Neuronal stem cell (in vitro differentiated cells): Measurements from ENCODE around the gene CCDC34.

Experiments used
- DNase-seq: peaks from one replicate; pipeline ENCODE4 v3.0.0-alpha.2; 2013; ENCODE audit warnings: low spot score
- H2AFZ ChIP-seq: one replicate; pipeline ENCODE4 v1.6.1; 2013; ENCODE audit warnings: mild to moderate bottlenecking, low read length, inconsistent platforms
- H2AK5ac ChIP-seq: 2 replicates; pipeline ENCODE4 v1.6.1; 2013; ENCODE audit warnings: low read depth, mild to moderate bottlenecking, inconsistent platforms, low read length, moderate library complexity, mixed read lengths
- H2BK120ac ChIP-seq: 2 replicates; pipeline ENCODE4 v1.6.1; 2013; ENCODE audit warnings: low read depth, mild to moderate bottlenecking, inconsistent platforms, low read length, moderate library complexity, mixed read lengths
- H2BK12ac ChIP-seq: one replicate; pipeline ENCODE4 v1.6.1; 2013; ENCODE audit warnings: low read length, inconsistent platforms
- H2BK15ac ChIP-seq: 2 replicates; pipeline ENCODE4 v1.6.1; 2013; ENCODE audit warnings: mild to moderate bottlenecking, low read length, inconsistent platforms, mixed read lengths
- H2BK5ac ChIP-seq: one replicate; pipeline ENCODE4 v1.6.1; 2013; ENCODE audit warnings: inconsistent platforms, mild to moderate bottlenecking, low read length, moderate library complexity
- H3K14ac ChIP-seq: one replicate; pipeline ENCODE4 v1.6.1; 2013; ENCODE audit warnings: low read length, inconsistent platforms
- H3K18ac ChIP-seq: 2 replicates; pipeline ENCODE4 v1.6.1; 2013; ENCODE audit warnings: low read length, inconsistent platforms
- H3K23ac ChIP-seq: 2 replicates; pipeline ENCODE4 v1.6.1; 2013; ENCODE audit warnings: low read depth, mild to moderate bottlenecking, mixed read lengths, low read length, inconsistent platforms; ENCODE audit not compliant: poor library complexity
- H3K27ac ChIP-seq: replicated peaks from 3 replicates; pipeline ENCODE4 v1.5.1; 2013; ENCODE audit warnings: low read length, inconsistent platforms
- H3K27me3 ChIP-seq, 3 experiments: 2 replicates each; pipeline ENCODE4 v1.6.1; 2013; ENCODE audit warnings: low read length in 3 of 3, mild to moderate bottlenecking in 2 of 3, inconsistent platforms in 1 of 3, low read depth in 1 of 3, mixed read lengths in 1 of 3, moderate library complexity in 1 of 3; ENCODE audit not compliant: control insufficient read depth in 3 of 3, insufficient read depth in 3 of 3
- H3K36me3 ChIP-seq, 2 donors: replicated peaks in 1 of 2; 2 replicates each; pipeline ENCODE4 v1.6.1; 2013; ENCODE audit warnings: low read length in 2 of 2; ENCODE audit not compliant: control insufficient read depth in 2 of 2, insufficient read depth in 2 of 2
- H3K4ac ChIP-seq: 2 replicates; pipeline ENCODE4 v1.6.1; 2013; ENCODE audit warnings: inconsistent platforms, mild to moderate bottlenecking, low read length, moderate library complexity
- H3K4me1 ChIP-seq, 2 donors: 1 replicate in 1 of 2; 2 replicates in 1 of 2; pipeline ENCODE4 v1.6.1; 2013; ENCODE audit warnings: low read length in 2 of 2, low read depth in 1 of 2; ENCODE audit not compliant: control insufficient read depth in 2 of 2, insufficient read depth in 1 of 2
- H3K4me2 ChIP-seq: one replicate; pipeline ENCODE4 v1.6.1; 2013; ENCODE audit warnings: mild to moderate bottlenecking, low read length, inconsistent platforms; ENCODE audit not compliant: insufficient read depth, poor library complexity, severe bottlenecking
- H3K4me3 ChIP-seq, 2 donors: 2 replicates each; pipeline ENCODE4 v1.5.1; 2013; ENCODE audit warnings: low read length in 2 of 2, mild to moderate bottlenecking in 2 of 2, inconsistent platforms in 1 of 2, moderate library complexity in 1 of 2
- H3K79me1 ChIP-seq: one replicate; pipeline ENCODE4 v1.6.1; 2013; ENCODE audit warnings: low read depth, mild to moderate bottlenecking, inconsistent platforms, low read length, moderate library complexity
- H3K9ac ChIP-seq: one replicate; pipeline ENCODE4 v1.6.1; 2013; ENCODE audit warnings: mild to moderate bottlenecking, low read depth, low read length, inconsistent platforms; ENCODE audit not compliant: poor library complexity
- H3K9me3 ChIP-seq, 2 donors: replicated peaks in 1 of 2; 2 replicates each; pipeline versions ENCODE3 to v1.6.1; 2013; ENCODE audit warnings: low read length in 2 of 2, mild to moderate bottlenecking in 2 of 2, inconsistent platforms in 1 of 2, low read depth in 1 of 2, mixed read lengths in 1 of 2, moderate library complexity in 1 of 2; ENCODE audit not compliant: control insufficient read depth in 2 of 2, insufficient read depth in 1 of 2
- H4K8ac ChIP-seq: one replicate; pipeline ENCODE4 v1.6.1; 2013; ENCODE audit warnings: low read depth, mild to moderate bottlenecking, inconsistent platforms, low read length, moderate library complexity
- H4K91ac ChIP-seq: one replicate; pipeline ENCODE4 v1.6.1; 2013; ENCODE audit warnings: low read length, low read depth, mild to moderate bottlenecking, inconsistent platforms; ENCODE audit not compliant: poor library complexity
- WGBS, 2 donors: extraction: QIAGEN DNeasy Blood & Tissue Kit; methylation state at CpG; one replicate each; pipeline ENCODE4 v1.1.7; 2013; ENCODE audit warnings: missing lambda C conversion rate in 2 of 2, mixed read lengths in 1 of 2; ENCODE audit not compliant: insufficient read length in 2 of 2, insufficient replicate concordance in 1 of 2; ENCODE audit errors: extremely low coverage in 2 of 2; 5-methylcytosine and 5-hydroxymethylcytosine counted together

Gene CCDC34

DNA sequence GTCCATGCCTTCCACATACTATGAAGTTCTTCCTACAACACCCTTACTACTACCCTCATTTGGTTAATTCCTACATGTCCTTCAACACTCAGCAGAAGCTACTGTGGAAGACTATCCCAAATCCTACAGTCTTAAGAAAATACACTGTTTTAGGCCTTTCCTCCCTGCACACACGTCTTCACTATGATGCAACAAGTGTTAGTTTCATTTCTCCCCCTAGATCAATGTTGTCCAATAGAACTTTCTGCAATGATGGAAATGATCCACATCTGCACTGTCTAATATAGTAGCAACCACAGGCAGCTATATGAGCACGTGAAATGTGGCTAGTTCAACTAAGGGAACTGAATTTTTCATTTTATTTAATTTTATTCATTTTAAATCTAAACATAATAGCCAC, 46.7 kb upstream of the CCDC34 start:
- DNase-seq, result no peak
- Histone ChIP-seq H3K4me2 (no peak overlapping the region), H3K27ac (no peak overlapping the region), H3K27me3 (no peaks in the 10 kb centered on the region), H4K8ac (no peak overlapping the region), H3K4me3 (no peak overlapping the region), H3K18ac (no peak overlapping the region), H3K9ac (no peak overlapping the region), H3K4me1 (peaks cover 0 to 3% of the 10 kb centered on the region in 2 donors), H2BK12ac (no peak overlapping the region), H3K4ac (no peak overlapping the region), H3K14ac (no peak overlapping the region), H3K36me3 (peaks cover 2 to 31% of the 10 kb centered on the region in 2 donors), H3K23ac (no peak overlapping the region), H2BK120ac (no peak overlapping the region), H2AK5ac (no peak overlapping the region), H3K9me3 (no peaks in the 10 kb centered on the region), H2BK15ac (no peak overlapping the region), H2AFZ (no peak overlapping the region), H3K79me1 (no peaks in the 10 kb centered on the region), H2BK5ac (no peak overlapping the region), H4K91ac (no peak overlapping the region)
- no CpG with 5 or more reads among the region's 2 CpGs for WGBS, 2 donors

DNA sequence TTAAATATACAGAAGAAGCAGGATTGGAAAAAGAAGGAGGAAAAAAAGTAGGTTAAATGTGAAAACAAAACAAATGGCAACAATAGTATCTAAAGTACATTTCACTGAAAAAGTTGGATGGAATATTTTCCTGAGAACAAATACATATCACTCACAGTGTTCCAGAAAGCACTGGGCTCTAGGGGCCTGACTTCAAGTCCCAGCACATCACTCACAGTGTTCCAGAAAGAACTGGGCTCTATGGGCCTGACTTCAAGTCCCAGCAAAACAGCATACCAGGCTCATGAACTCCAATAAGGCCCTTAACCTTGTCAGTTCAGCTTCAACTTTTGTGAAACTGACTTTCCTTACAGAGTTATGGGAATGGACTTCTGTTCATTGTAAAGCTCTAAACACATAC, 46.0 kb upstream of the CCDC34 start:
- no peak overlapping the region for H2AFZ ChIP-seq

DNA sequence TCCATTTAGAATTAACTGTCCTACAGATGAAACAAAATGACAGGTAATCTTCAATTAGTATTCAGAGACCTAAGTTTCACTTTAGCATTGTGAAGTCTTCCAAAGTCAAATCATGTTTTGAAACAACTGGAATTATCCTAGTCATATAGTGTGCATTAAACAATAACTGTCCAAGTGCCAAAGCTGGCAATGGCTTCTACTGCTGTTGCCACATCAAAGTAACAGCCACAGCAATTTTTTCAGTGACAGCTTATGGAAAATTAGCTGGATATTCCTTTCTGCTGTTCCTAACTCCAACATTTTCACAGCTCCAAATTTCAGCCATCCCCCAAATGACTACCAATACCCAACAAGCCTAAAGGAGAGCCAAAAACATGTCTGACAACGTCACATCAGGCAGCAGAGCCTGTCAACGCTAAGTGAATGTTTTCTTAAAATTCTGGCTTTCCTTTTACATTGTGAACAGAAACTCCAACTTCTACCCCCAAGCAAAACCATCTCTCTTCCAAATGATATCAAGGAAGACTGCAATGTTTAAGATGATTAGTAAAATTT, 45.3 kb upstream of the CCDC34 start:
- no peaks in the 10 kb centered on the region for H3K4me1 ChIP-seq
- peaks cover 2 to 32% of the 10 kb centered on the region in 2 donors for H3K36me3 ChIP-seq
- no peak for DNase-seq
- no peak overlapping the region for H2BK15ac ChIP-seq
- no peak overlapping the region for H2AFZ ChIP-seq
- no peak overlapping the region for H3K27ac ChIP-seq
- no peak overlapping the region for H3K14ac ChIP-seq
- no peak overlapping the region for H3K23ac ChIP-seq
- H2AK5ac ChIP-seq, result no peak overlapping the region
- H3K4me2 ChIP-seq, result no peak overlapping the region
- H4K8ac ChIP-seq, result no peak overlapping the region
- no peaks in the 10 kb centered on the region for H3K27me3 ChIP-seq
- no peak overlapping the region for H2BK12ac ChIP-seq
- no peak overlapping the region for H4K91ac ChIP-seq
- H3K4ac ChIP-seq, result no peak overlapping the region
- H3K4me3 ChIP-seq, result no peak overlapping the region
- H2BK5ac ChIP-seq, result no peak overlapping the region
- H3K9ac ChIP-seq, result no peak overlapping the region
- no peaks in the 10 kb centered on the region for H3K9me3 ChIP-seq
- H2BK120ac ChIP-seq, result no peak overlapping the region
- no CpG with 5 or more reads among the region's 2 CpGs for WGBS, 2 donors
- no peaks in the 10 kb centered on the region for H3K79me1 ChIP-seq
- H3K18ac ChIP-seq, result no peak overlapping the region

More for the DNA sequence above, 46.0 kb upstream of the CCDC34 start:
- H3K36me3 ChIP-seq, result peaks cover 2 to 32% of the 10 kb centered on the region in 2 donors
- peaks cover 0 to 1% of the 10 kb centered on the region in 2 donors for H3K4me1 ChIP-seq
- H3K4ac ChIP-seq, result no peak overlapping the region
- H3K79me1 ChIP-seq, result no peaks in the 10 kb centered on the region
- H2BK15ac ChIP-seq, result no peak overlapping the region
- no peak overlapping the region for H3K23ac ChIP-seq
- no peak overlapping the region for H2BK5ac ChIP-seq
- no peak for DNase-seq
- no peak overlapping the region for H3K4me2 ChIP-seq
- H2BK12ac ChIP-seq, result no peak overlapping the region
- no peak overlapping the region for H3K9ac ChIP-seq
- H3K27me3 ChIP-seq, result no peaks in the 10 kb centered on the region
- H3K27ac ChIP-seq, result no peak overlapping the region
- H3K4me3 ChIP-seq, result no peak overlapping the region
- H2BK120ac ChIP-seq, result no peak overlapping the region
- H3K14ac ChIP-seq, result no peak overlapping the region
- H3K18ac ChIP-seq, result no peak overlapping the region
- no peaks in the 10 kb centered on the region for H3K9me3 ChIP-seq
- no peak overlapping the region for H2AK5ac ChIP-seq
- no peak overlapping the region for H4K8ac ChIP-seq
- H4K91ac ChIP-seq, result no peak overlapping the region

DNA sequence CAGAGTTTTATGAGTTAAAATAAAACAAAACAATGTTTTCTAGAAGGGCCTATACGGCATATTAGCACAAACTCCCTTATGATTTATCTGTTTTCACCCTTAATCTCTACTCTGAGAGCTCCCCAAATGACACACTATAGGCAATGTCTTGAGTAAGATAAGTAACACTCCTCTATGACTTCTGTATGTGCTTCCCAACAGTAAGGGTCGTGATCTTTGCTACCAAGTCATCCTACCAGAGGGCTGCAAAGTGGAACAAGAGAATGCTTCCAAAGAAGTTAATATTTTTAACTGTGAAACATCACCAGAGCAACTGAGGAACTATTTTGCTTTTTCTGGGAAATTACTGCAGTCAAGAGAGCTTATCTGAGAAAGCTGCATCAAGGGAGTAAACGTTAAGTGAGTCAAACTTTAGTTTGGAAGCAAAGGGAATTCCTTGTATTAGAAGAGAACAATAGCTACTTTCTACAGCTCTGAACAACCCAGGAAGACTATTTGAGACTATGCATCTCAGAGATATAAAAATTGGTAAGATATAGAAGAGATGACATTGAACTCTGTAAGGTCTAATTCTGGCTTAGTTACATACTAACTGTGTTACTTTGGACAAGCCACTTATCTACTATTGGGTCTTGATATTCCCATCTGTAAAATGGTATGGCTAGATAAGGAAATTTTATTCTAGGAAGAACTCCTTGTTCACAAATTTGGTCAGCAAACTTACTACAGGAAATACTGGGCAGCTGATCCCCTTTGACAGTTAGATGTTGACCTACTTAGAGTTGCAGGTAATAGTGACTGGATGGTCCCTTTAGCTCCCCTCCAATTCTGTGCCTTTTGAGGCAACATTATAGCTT, 43.7 kb upstream of the CCDC34 start:
- Histone ChIP-seq H3K4me3 (no peak overlapping the region), H3K9ac (no peak overlapping the region), H3K4me1 (no peaks in the 10 kb centered on the region), H4K8ac (no peak overlapping the region), H3K4me2 (no peak overlapping the region), H2BK5ac (no peak overlapping the region), H2AFZ (no peak overlapping the region), H2BK15ac (no peak overlapping the region), H3K23ac (no peak overlapping the region), H3K4ac (no peak overlapping the region), H4K91ac (no peak overlapping the region), H3K18ac (no peak overlapping the region), H2BK120ac (no peak overlapping the region), H3K27ac (no peak overlapping the region), H2BK12ac (no peak overlapping the region), H2AK5ac (no peak overlapping the region), H3K14ac (no peak overlapping the region), H3K79me1 (peaks cover 2% of the 10 kb centered on the region), H3K9me3 (peaks cover 0 to 8% of the 10 kb centered on the region in 2 donors), H3K27me3 (no peaks in the 10 kb centered on the region), H3K36me3 (peaks cover 5 to 28% of the 10 kb centered on the region in 2 donors)
- no peak for DNase-seq
- no CpG with 5 or more reads among the region's 3 CpGs for WGBS, 2 donors
